Common myeloid progenitor, CD34-positive (primary cell): Measurements from ENCODE around the gene KRT6A. TPM values are rescaled to one million over a fixed set of nuclear protein-coding genes. Genes with fewer than 3 reads are reported as not detected.

ENCODE experiments used
- CTCF ChIA-PET: fragments of 350-600 bp; sonication (Branson Sonifier 250); formaldehyde crosslinking; loops from one replicate; lab custom pipeline; 2021; ENCODE audit warnings: antibody characterized with exemption; lab: Charles Lee
- POLR2A ChIA-PET: fragments of 350-600 bp; sonication (Branson Sonifier 250); formaldehyde crosslinking; loops from one replicate; lab custom pipeline; 2021; ENCODE audit warnings: antibody characterized with exemption; lab: Charles Lee
- DNase-seq, 3 donors: peaks; one replicate each; pipeline versions ENCODE4 v3.0.0 to v3.0.0-alpha.2; 2013
- H3K27ac ChIP-seq, 2 experiments: 1 replicate in 1 of 2; 2 replicates in 1 of 2; pipeline ENCODE4 v1.7.0; 2013; ENCODE audit warnings: inconsistent platforms in 2 of 2, low read length in 2 of 2, mild to moderate bottlenecking in 2 of 2, low read depth in 1 of 2, moderate library complexity in 1 of 2; ENCODE audit not compliant: severe bottlenecking in 2 of 2, insufficient read depth in 1 of 2, poor library complexity in 1 of 2
- H3K27me3 ChIP-seq, 5 experiments: replicated peaks in 2 of 5; 1 replicate in 3 of 5; 2 replicates in 2 of 5; pipeline versions ENCODE4 v1.6.1 to v1.7.0; 2013; ENCODE audit warnings: low read length in 4 of 5, mild to moderate bottlenecking in 2 of 5, moderate library complexity in 2 of 5, inconsistent platforms in 1 of 5; ENCODE audit not compliant: insufficient read depth in 5 of 5, control insufficient read depth in 4 of 5
- H3K36me3 ChIP-seq, 4 experiments: 1 replicate in 2 of 4; 2 replicates in 2 of 4; pipeline versions ENCODE4 v1.6.1 to v1.7.0; 2013; ENCODE audit warnings: low read length in 3 of 4, control low read depth in 1 of 4, mild to moderate bottlenecking in 1 of 4; ENCODE audit not compliant: control insufficient read depth in 4 of 4, insufficient read depth in 4 of 4
- H3K4me1 ChIP-seq, 4 experiments: 1 replicate in 3 of 4; 2 replicates in 1 of 4; pipeline versions ENCODE4 v1.6.1 to v1.7.1; 2013; ENCODE audit warnings: low read length in 3 of 4, mild to moderate bottlenecking in 3 of 4, control low read depth in 1 of 4, inconsistent platforms in 1 of 4, moderate library complexity in 1 of 4; ENCODE audit not compliant: control insufficient read depth in 4 of 4, insufficient read depth in 4 of 4; ENCODE audit errors: control extremely low read depth in 1 of 4
- H3K4me3 ChIP-seq, 7 experiments: 1 replicate in 4 of 7; 2 replicates in 3 of 7; pipeline versions ENCODE4 v1.5.1 to v1.7.0; 2013; ENCODE audit warnings: mild to moderate bottlenecking in 7 of 7, low read length in 6 of 7, moderate library complexity in 6 of 7, inconsistent platforms in 2 of 7, low read depth in 2 of 7, control low read depth in 1 of 7; ENCODE audit not compliant: insufficient read depth in 4 of 7, control insufficient read depth in 1 of 7; ENCODE audit errors: extremely low read depth in 1 of 7
- H3K9me3 ChIP-seq, 5 experiments: 1 replicate in 4 of 5; 2 replicates in 1 of 5; pipeline versions ENCODE4 v1.6.1 to v1.7.1; 2013; ENCODE audit warnings: low read length in 4 of 5, mild to moderate bottlenecking in 2 of 5, inconsistent platforms in 1 of 5, low read depth in 1 of 5, moderate library complexity in 1 of 5; ENCODE audit not compliant: control insufficient read depth in 4 of 5, insufficient read depth in 2 of 5; ENCODE audit errors: control extremely low read depth in 1 of 5
- WGBS: methylation state at CpG from one replicate; pipeline ENCODE4 v1.1.5; 2013; ENCODE audit not compliant: insufficient coverage; 5-methylcytosine and 5-hydroxymethylcytosine counted together
- polyA plus RNA-seq: library from polyadenylated mRNA; unstranded; fragments of 120-200 nt; gene quantifications from one replicate; pipeline ENCODE4 v1.2.1, GENCODE V29; 2013

The KRT6A gene
- not detected for polyA plus RNA-seq

GRCh38 chr12:52493172-52493571 lies at the start of gene KRT6A:
KRT6A (minus strand) TSS chr12:52493257; CDS start chr12:52493188, 69 bp downstream.
- no peak for DNase-seq
- H3K27me3 ChIP-seq: peaks cover 0 to 14% (median 12%) of the 10 kb centered on the region in 5 experiments
- whole genome bisulfite sequencing: 100% methylated on average over 1 of the region's 2 CpGs
- H3K36me3 ChIP-seq: no peaks in the 10 kb centered on the region
- ChIA-PET CTCF (interaction anchor here (0.9 kb wide), 1 partner anchor 121 kb away, joined by 3 read pairs; no protein-coding TSS in a partner anchor), POLR2A (no interaction called here)
- H3K4me1 ChIP-seq: peaks cover 0 to 3% (median 0%) of the 10 kb centered on the region in 4 experiments
- no peaks in the 10 kb centered on the region for H3K9me3 ChIP-seq
- H3K27ac ChIP-seq: no peak within 1 kb of the TSS
- no peak within 1 kb of the TSS for H3K4me3 ChIP-seq

- DNase-seq: no peak
- Histone ChIP-seq H3K4me1 (no peaks in the 10 kb centered on the region), H3K9me3 (no peaks in the 10 kb centered on the region), H3K36me3 (no peaks in the 10 kb centered on the region), H3K4me3 (no peak overlapping the region), H3K27ac (no peak overlapping the region), H3K27me3 (peaks cover 0 to 2% (median 0%) of the 10 kb centered on the region in 5 experiments)
- POLR2A ChIA-PET: no interaction called here
- CTCF ChIA-PET: no interaction called here
These were observed 49.1 kb upstream of the KRT6A start for GRCh38 chr12:52542157-52542556.

- H3K36me3 ChIP-seq: no peaks in the 10 kb centered on the region
- 100% methylated on average over 4 of the region's 5 CpGs for WGBS
- H3K4me3 ChIP-seq: no peak overlapping the region
- H3K27ac ChIP-seq: no peak overlapping the region
- ChIA-PET POLR2A (no interaction called here), CTCF (no interaction called here)
- H3K9me3 ChIP-seq: no peaks in the 10 kb centered on the region
- peaks cover 0 to 2% (median 0%) of the 10 kb centered on the region in 5 experiments for H3K27me3 ChIP-seq
- peak in 1 of 3 donors; percentile 17 for DNase-seq
- H3K4me1 ChIP-seq: no peaks in the 10 kb centered on the region
These were observed 48.7 kb upstream of the KRT6A start for GRCh38 chr12:52541709-52542108.

GRCh38 chr12:52540531-52540930 lies 47.5 kb upstream of the KRT6A start:
- ChIA-PET POLR2A (no interaction called here), CTCF (interaction anchor here (1.0 kb wide), 1 partner anchor 42 kb away, joined by 3 read pairs; no protein-coding TSS in a partner anchor)
- H3K36me3 ChIP-seq: no peaks in the 10 kb centered on the region

GRCh38 chr12:52539821-52540173 lies 46.7 kb upstream of the KRT6A start:
- 100% methylated on average over 3 of the region's 3 CpGs for WGBS
- Histone ChIP-seq H3K27me3 (peaks cover 0 to 2% (median 0%) of the 10 kb centered on the region in 5 experiments), H3K36me3 (no peaks in the 10 kb centered on the region)

More at GRCh38 chr12:52540531-52540930, 47.5 kb upstream of the KRT6A start:
- H3K4me1 ChIP-seq: no peaks in the 10 kb centered on the region
- no peak overlapping the region for H3K4me3 ChIP-seq
- no peak for DNase-seq
- WGBS: 92% methylated on average over 6 of the region's 7 CpGs
- no peaks in the 10 kb centered on the region for H3K9me3 ChIP-seq
- no peak overlapping the region for H3K27ac ChIP-seq
- peaks cover 0 to 2% (median 0%) of the 10 kb centered on the region in 5 experiments for H3K27me3 ChIP-seq

GRCh38 chr12:52539083-52539820 lies 46.2 kb upstream of the KRT6A start:
- CTCF ChIA-PET: interaction anchor here (1.0 kb wide), 1 partner anchor 43 kb away, joined by 3 read pairs; no protein-coding TSS in a partner anchor
- no peaks in the 10 kb centered on the region for H3K4me1 ChIP-seq
- 83% methylated on average over 5 of the region's 5 CpGs for WGBS

More at GRCh38 chr12:52539821-52540173, 46.7 kb upstream of the KRT6A start:
- no peaks in the 10 kb centered on the region for H3K4me1 ChIP-seq
- no peak overlapping the region for H3K27ac ChIP-seq
- ChIA-PET CTCF (interaction anchor here (1.0 kb wide), 1 partner anchor 42 kb away, joined by 3 read pairs; no protein-coding TSS in a partner anchor), POLR2A (no interaction called here)
- H3K9me3 ChIP-seq: no peaks in the 10 kb centered on the region
- no peak overlapping the region for H3K4me3 ChIP-seq
- no peak for DNase-seq

GRCh38 chr12:52537101-52537500 lies 44.0 kb upstream of the KRT6A start:
- peaks cover 0 to 2% (median 0%) of the 10 kb centered on the region in 5 experiments for H3K27me3 ChIP-seq
- H3K27ac ChIP-seq: no peak overlapping the region
- no peaks in the 10 kb centered on the region for H3K4me1 ChIP-seq
- DNase-seq: no peak
- H3K4me3 ChIP-seq: no peak overlapping the region
- 88% methylated on average over 3 of the region's 3 CpGs for WGBS
- POLR2A ChIA-PET: no interaction called here
- CTCF ChIA-PET: interaction anchor here (1.0 kb wide), 1 partner anchor 165 kb away, joined by 3 read pairs; no protein-coding TSS in a partner anchor
- no peaks in the 10 kb centered on the region for H3K36me3 ChIP-seq
- H3K9me3 ChIP-seq: no peaks in the 10 kb centered on the region

More at GRCh38 chr12:52539083-52539820, 46.2 kb upstream of the KRT6A start:
- Histone ChIP-seq H3K4me3 (no peak overlapping the region), H3K27me3 (peaks cover 0 to 2% (median 0%) of the 10 kb centered on the region in 5 experiments), H3K36me3 (no peaks in the 10 kb centered on the region), H3K27ac (no peak overlapping the region), H3K9me3 (no peaks in the 10 kb centered on the region)
- no peak for DNase-seq
- POLR2A ChIA-PET: no interaction called here
